BJ (cell line): ENCODE data around the gene NUCKS1. TPM values are rescaled to one million over a fixed set of nuclear protein-coding genes. Genes with fewer than 3 reads are reported as not detected.

Source experiments
- CTCF ChIA-PET: fragments of 350-600 bp; formaldehyde crosslinking; extraction: SDS; loops from one replicate; lab custom pipeline; 2021; ENCODE audit warnings: antibody characterized with exemption, inconsistent platforms; lab: Yijun Ruan, JAX
- POLR2A ChIA-PET: fragments of 300-600 bp; sonication (Branson Sonifier 250); formaldehyde crosslinking; extraction: SDS; loops from one replicate; lab custom pipeline; 2021; ENCODE audit warnings: antibody characterized with exemption; lab: Charles Lee
- DNase-seq: peaks from one replicate; pipeline ENCODE4 v3.0.0-alpha.2; 2011; ENCODE audit warnings: low read depth
- H3K27me3 ChIP-seq: 2 replicates; pipeline ENCODE4 v1.6.0; 2011; ENCODE audit warnings: low read length; ENCODE audit not compliant: control insufficient read depth, insufficient read depth
- H3K36me3 ChIP-seq: 2 replicates; pipeline ENCODE4 v1.5.1; 2011; ENCODE audit warnings: low read length; ENCODE audit not compliant: control insufficient read depth, insufficient read depth
- H3K4me3 ChIP-seq: 2 replicates; pipeline ENCODE4 v1.5.1; 2011; ENCODE audit warnings: low read depth, mild to moderate bottlenecking, control low read depth, low read length
- polyA plus RNA-seq: library from polyadenylated mRNA; depleted of rRNA; stranded (reverse); fragments of >200 nt; gene quantifications from 2 replicates; pipeline ENCODE4 v1.2.3, GENCODE V29; 2011
- TF ChIP-seq, protein P1 (sequence below): IDR thresholded peaks from 2 replicates; pipeline ENCODE4 v1.5.1; 2011; ENCODE audit warnings: low read depth, mild to moderate bottlenecking, control low read depth, inconsistent platforms, low read length, moderate library complexity; ENCODE audit not compliant: insufficient read depth

The NUCKS1 gene
- polyA plus RNA-seq, 1 experiment: 33.3 TPM

DNA sequence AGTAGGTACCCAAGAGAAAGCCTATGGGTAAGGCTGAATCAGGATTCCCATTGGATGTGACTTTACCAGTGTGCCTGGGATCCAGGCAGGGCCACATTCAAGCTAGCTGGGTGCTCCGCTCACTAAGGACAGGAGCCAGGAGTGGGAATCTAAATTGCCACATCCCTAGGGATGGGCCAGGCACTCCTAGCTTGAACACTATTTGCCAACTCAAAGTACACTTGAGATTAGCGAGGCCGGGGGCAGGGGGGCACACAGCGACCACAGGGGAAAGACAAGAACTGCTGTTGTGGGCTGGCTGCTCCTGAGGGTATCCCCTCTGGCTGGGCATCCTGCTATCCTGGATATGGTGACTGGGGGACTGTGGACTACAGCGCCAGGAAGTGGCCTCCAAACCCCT lies 74.0 kb downstream of the NUCKS1 start:
- Histone ChIP-seq H3K27me3 (peaks cover 2% of the 10 kb centered on the region; the same call in 1 of the 2 replicates), H3K4me3 (no peak overlapping the region), H3K36me3 (no peaks in the 10 kb centered on the region)
- POLR2A ChIA-PET: no interaction called here
- TF ChIP-seq, protein P1, sequence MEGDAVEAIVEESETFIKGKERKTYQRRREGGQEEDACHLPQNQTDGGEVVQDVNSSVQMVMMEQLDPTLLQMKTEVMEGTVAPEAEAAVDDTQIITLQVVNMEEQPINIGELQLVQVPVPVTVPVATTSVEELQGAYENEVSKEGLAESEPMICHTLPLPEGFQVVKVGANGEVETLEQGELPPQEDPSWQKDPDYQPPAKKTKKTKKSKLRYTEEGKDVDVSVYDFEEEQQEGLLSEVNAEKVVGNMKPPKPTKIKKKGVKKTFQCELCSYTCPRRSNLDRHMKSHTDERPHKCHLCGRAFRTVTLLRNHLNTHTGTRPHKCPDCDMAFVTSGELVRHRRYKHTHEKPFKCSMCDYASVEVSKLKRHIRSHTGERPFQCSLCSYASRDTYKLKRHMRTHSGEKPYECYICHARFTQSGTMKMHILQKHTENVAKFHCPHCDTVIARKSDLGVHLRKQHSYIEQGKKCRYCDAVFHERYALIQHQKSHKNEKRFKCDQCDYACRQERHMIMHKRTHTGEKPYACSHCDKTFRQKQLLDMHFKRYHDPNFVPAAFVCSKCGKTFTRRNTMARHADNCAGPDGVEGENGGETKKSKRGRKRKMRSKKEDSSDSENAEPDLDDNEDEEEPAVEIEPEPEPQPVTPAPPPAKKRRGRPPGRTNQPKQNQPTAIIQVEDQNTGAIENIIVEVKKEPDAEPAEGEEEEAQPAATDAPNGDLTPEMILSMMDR: no peak
- DNase-seq: no peak
- CTCF ChIA-PET: interaction anchor here (15.8 kb wide), 1 partner anchor 17 kb away, joined by 161 read pairs; no protein-coding TSS in a partner anchor

DNA sequence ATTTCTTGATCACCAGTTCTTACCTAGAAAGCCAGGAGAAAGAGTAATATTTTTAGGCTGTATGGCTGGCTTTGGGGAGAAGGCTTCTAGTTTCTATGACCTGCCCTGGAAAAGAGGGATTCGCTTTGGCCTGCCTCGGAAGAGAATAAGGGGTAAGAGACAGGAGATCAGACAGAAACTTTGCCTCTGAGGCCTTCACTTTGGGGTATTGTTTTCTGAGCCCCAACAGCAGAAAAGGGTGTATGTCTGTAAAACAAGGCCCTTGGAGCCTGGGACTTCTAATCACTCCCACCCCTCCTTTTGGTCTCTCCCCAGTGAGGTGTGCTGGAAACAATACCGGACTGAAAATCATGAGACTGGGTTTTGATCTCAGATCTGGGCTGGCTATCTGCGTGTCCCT lies 74.7 kb downstream of the NUCKS1 start:
- Histone ChIP-seq H3K36me3 (no peaks in the 10 kb centered on the region), H3K4me3 (no peak overlapping the region), H3K27me3 (no peaks in the 10 kb centered on the region)
- TF ChIP-seq, protein P1: no peak
- no peak for DNase-seq
- CTCF ChIA-PET: interaction anchor here (15.8 kb wide), 1 partner anchor 16 kb away, joined by 161 read pairs; no protein-coding TSS in a partner anchor
- POLR2A ChIA-PET: no interaction called here

- DNase-seq: no peak
- CTCF ChIA-PET: interaction anchor here (0.6 to 15.8 kb wide), 4 partner anchors 14 to 304 kb away, joined by 3 to 161 read pairs (median 3); no protein-coding TSS in a partner anchor
- TF ChIP-seq, protein P1: no peak
Observed at GRCh38 chr1:205672970-205673369, 77.0 kb downstream of the NUCKS1 start.

GRCh38 chr1:205672395-205672889 lies 77.5 kb downstream of the NUCKS1 start:
- DNase-seq: no peak
- ChIA-PET POLR2A (no interaction called here), CTCF (interaction anchor here (1.1 to 15.8 kb wide), 3 partner anchors 13 to 305 kb away, joined by 3 to 161 read pairs (median 3); no protein-coding TSS in a partner anchor)
- TF ChIP-seq, protein P1: no peak
- Histone ChIP-seq H3K27me3 (no peaks in the 10 kb centered on the region), H3K36me3 (no peaks in the 10 kb centered on the region), H3K4me3 (no peak overlapping the region)

More at GRCh38 chr1:205672970-205673369, 77.0 kb downstream of the NUCKS1 start:
- POLR2A ChIA-PET: no interaction called here
- H3K36me3 ChIP-seq: no peaks in the 10 kb centered on the region
- H3K4me3 ChIP-seq: no peak overlapping the region
- no peaks in the 10 kb centered on the region for H3K27me3 ChIP-seq

GRCh38 chr1:205670611-205671430 lies 79.2 kb downstream of the NUCKS1 start:
- TF ChIP-seq, protein P1: no peak
- Histone ChIP-seq H3K36me3 (no peaks in the 10 kb centered on the region), H3K4me3 (no peak overlapping the region), H3K27me3 (no peaks in the 10 kb centered on the region)
- DNase-seq: no peak
- ChIA-PET POLR2A (no interaction called here), CTCF (interaction anchor here (0.9 to 15.8 kb wide), 4 partner anchors 9 to 79 kb away, joined by 3 to 161 read pairs (median 6); partner anchors contain the start of genes ELK4 and SLC45A3)
